ENCODE results near the gene TRIM72. TPM values are rescaled to one million over a fixed set of nuclear protein-coding genes. Genes with fewer than 3 reads are reported as not detected.
"Not testable (repeated sequence)": the region's sequence is repeated elsewhere in the genome, so short reads cannot be mapped to it uniquely, and the experiment has no call there.

Gene TRIM72
- total RNA-seq, 1 donor from 2014 or later = not detected

DNA sequence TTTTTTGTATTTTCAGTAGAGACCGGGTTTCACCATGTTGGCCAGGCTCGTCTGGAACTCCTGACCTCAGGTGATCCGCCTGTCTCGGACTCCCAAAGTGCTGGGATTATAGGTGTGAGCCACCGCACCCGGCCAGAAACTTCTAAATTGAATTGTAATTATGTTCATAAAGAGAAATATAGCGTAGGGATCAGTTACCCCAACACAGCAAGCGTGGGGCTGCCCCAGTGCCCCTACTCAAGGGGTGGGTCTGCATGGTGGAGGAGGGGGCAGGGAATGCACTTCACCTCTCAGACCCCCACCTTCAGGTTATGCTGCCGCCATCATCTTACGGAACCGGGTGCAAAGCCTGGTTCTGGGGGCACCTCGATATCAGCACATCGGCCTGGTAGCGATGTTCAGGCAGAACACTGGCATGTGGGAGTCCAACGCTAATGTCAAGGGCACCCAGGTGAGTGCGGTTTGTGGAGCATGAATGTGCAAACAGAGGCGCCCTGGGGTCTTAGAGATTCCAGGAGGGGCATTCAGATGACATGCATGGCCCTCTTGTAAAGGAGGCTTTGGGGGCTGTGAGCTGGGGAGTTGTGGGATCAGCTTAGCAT lies 63.8 kb downstream of the TRIM72 start:
- DNase-seq (ENCODE audit: low spot score) = no peak
- ATAC-seq = no peak

DNA sequence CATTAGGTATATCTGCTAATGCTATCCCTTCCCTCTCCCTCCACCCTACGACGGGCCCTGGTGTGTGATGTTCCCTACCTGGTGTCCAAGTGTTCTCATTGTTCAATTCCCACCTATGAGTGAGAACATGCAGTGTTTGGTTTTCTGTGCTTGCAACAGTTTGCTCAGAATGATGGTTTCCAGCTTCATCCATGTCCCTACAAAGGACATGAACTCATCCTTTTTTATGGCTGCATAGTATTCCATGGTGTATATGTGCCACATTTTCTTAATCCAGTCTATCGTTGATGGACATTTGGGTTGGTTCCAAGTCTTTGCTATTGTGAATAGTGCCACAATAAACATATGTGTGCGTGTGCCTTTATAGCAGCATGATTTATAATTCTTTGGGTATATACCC lies 64.9 kb downstream of the TRIM72 start:
- ATAC-seq = not testable (repeated sequence)

More for the DNA sequence above, 64.9 kb downstream of the TRIM72 start:
- DNase-seq (ENCODE audit: low spot score) = not testable (repeated sequence)

Other genes with a start within 250 kb of the TRIM72 start
- gene HSD3B7, start 228.9 kb upstream of the TRIM72 start, total RNA-seq = 71.5 TPM
- gene STX1B, start 203.5 kb upstream of the TRIM72 start, total RNA-seq = 4.2 TPM
- 24.6 TPM for gene STX4, start 180.6 kb upstream of the TRIM72 start, total RNA-seq
- gene ZNF668, start 139.9 kb upstream of the TRIM72 start, total RNA-seq = 3.6 TPM
- gene ZNF646, start 139.7 kb upstream of the TRIM72 start, total RNA-seq = 6.7 TPM
- 4.4 TPM for gene PRSS53, start 125.2 kb upstream of the TRIM72 start, total RNA-seq
- gene VKORC1, start 119.3 kb upstream of the TRIM72 start, total RNA-seq = 101 TPM
- 42.7 TPM for gene BCKDK, start 105.7 kb upstream of the TRIM72 start, total RNA-seq
- gene KAT8, start 96.5 kb upstream of the TRIM72 start, total RNA-seq = 27.0 TPM
- 14.5 TPM for gene PRSS8, start 78.4 kb upstream of the TRIM72 start, total RNA-seq
- gene PRSS36, start 64.1 kb upstream of the TRIM72 start, total RNA-seq = 1.5 TPM
- gene FUS, start 34.0 kb upstream of the TRIM72 start, total RNA-seq = 43.5 TPM
- 5.9 TPM for gene PYCARD, start 11.4 kb upstream of the TRIM72 start, total RNA-seq
- gene PYDC1, start 3.0 kb downstream of the TRIM72 start, total RNA-seq = not detected
- gene ITGAM, start 45.9 kb downstream of the TRIM72 start, total RNA-seq = 4.3 TPM
- gene ITGAX, start 141.1 kb downstream of the TRIM72 start, total RNA-seq = 1.8 TPM
- gene ITGAD, start 179.2 kb downstream of the TRIM72 start, total RNA-seq = 0.70 TPM
- gene COX6A2, start 214.2 kb downstream of the TRIM72 start, total RNA-seq = 3.1 TPM
- gene ZNF843, start 228.7 kb downstream of the TRIM72 start, total RNA-seq = 0.65 TPM
- gene ARMC5, start 245.4 kb downstream of the TRIM72 start, total RNA-seq = 25.1 TPM